ENCODE results near the gene IFIT3. TPM values are rescaled to one million over a fixed set of nuclear protein-coding genes. Genes with fewer than 3 reads are reported as not detected.
A peak's percentile ranks its signal among the peaks of the same experiment; 100 is the strongest.

IFIT3 gene
- total RNA-seq, 5 donors from 2014 or later (not counting 1 experiment from before 2014, with no cell fraction given): 2.3 to 4.4 (median 3.9) TPM

- peak in 1 of 35 experiments; percentile 15 for DNase-seq
Measured at GRCh38 chr10:89302625-89303024, 25.2 kb upstream of the IFIT3 start.

DNA sequence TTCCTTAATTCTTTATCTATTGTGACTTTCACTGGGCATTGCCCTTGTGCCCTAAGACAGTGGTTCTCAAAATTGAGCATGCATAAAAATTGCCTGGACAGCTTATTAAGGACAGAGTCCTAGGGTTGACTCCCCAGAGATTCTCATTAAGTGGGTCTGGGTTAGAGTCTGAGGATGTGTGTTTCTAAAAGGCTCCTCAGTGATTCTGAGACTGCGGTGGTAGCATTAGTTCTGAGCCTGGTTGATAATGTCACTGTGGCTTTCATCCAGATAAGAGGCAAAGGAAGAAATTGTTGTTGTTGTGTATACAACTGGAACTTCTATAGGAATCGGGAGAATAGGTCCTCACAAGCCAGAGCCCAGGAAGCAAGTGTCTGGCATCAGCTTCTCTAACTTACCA, 24.6 kb upstream of the IFIT3 start:
- no peak for DNase-seq
- Mint-ChIP-seq H3K4me1 (peaks cover 34 to 57% (median 43%) of the 10 kb centered on the region in 3 donors), H3K27ac (peak overlapping the region; percentile 29 to 99), H3K4me3 (peak overlapping the region; percentile 85 to 96 (median 88)), H3K9me3 (peaks cover 13 to 20% (median 17%) of the 10 kb centered on the region in 3 donors), H3K36me3 (peaks cover 53% of the 10 kb centered on the region), H3K27me3 (no peaks in the 10 kb centered on the region)
- CTCF ChIA-PET: interaction anchor here (0.6 to 1.9 kb wide), 5 partner anchors 29 to 111 kb away, joined by 3 to 15 read pairs (median 4); partner anchors contain the start of gene IFIT5 (in 1 of the 2)
- ATAC-seq (replicated peaks in 1 of 4): no peak
- no peaks in the 10 kb centered on the region for H3K27me3 ChIP-seq (replicated peaks in 1 of 2; ENCODE audit: control insufficient read depth in 2 of 2, extremely low read depth in 1 of 2, insufficient read depth in 2 of 2, low read length in 1 of 2)
- H3K36me3 ChIP-seq (ENCODE audit: control insufficient read depth in 2 of 2, extremely low read depth in 1 of 2, insufficient read depth in 1 of 2, low read length in 1 of 2): peaks cover 7 to 23% of the 10 kb centered on the region in 2 donors
- no peak overlapping the region for H3K27ac ChIP-seq (ENCODE audit: low read length)
- POLR2A ChIA-PET: interaction anchor here in 1 of 2 donors (0.6 to 2.2 kb wide), 3 partner anchors 12 to 89 kb away, joined by 3 to 10 read pairs (median 3); partner anchors contain the start of genes IFIT1 and IFIT3
- H3K4me1 ChIP-seq (ENCODE audit: control insufficient read depth in 1 of 2, extremely low read depth in 1 of 2, insufficient read depth in 2 of 2, low read length in 2 of 2): peaks cover 22% of the 10 kb centered on the region in 2 experiments
- no peaks in the 10 kb centered on the region for H3K9me3 ChIP-seq
- WGBS (ENCODE audit: insufficient coverage): 60% methylated on average over 1 of the region's 2 CpGs
- peak overlapping the region in 1 of 2 donors; percentile 64 for H3K4me3 ChIP-seq (ENCODE audit: control insufficient read depth in 1 of 2, extremely low read depth in 1 of 2, low read length in 1 of 2)

More at GRCh38 chr10:89302625-89303024, 25.2 kb upstream of the IFIT3 start:
- Mint-ChIP-seq H3K9me3 (peaks cover 13 to 16% (median 15%) of the 10 kb centered on the region in 3 donors), H3K4me3 (peak overlapping the region; percentile 85 to 96 (median 88)), H3K36me3 (peaks cover 48% of the 10 kb centered on the region), H3K27me3 (no peaks in the 10 kb centered on the region), H3K4me1 (peaks cover 33 to 53% (median 43%) of the 10 kb centered on the region in 3 donors), H3K27ac (peak overlapping the region; percentile 98 to 99)
- H3K27me3 ChIP-seq (replicated peaks in 1 of 2; ENCODE audit: control insufficient read depth in 2 of 2, extremely low read depth in 1 of 2, insufficient read depth in 2 of 2, low read length in 1 of 2): no peaks in the 10 kb centered on the region
- peaks cover 7 to 20% of the 10 kb centered on the region in 2 donors for H3K36me3 ChIP-seq (ENCODE audit: control insufficient read depth in 2 of 2, extremely low read depth in 1 of 2, insufficient read depth in 1 of 2, low read length in 1 of 2)
- no peak for ATAC-seq (replicated peaks in 1 of 4)
- peak overlapping the region; percentile 64 to 83 for H3K4me3 ChIP-seq (ENCODE audit: control insufficient read depth in 1 of 2, extremely low read depth in 1 of 2, low read length in 1 of 2)
- CTCF ChIA-PET: interaction anchor here in 1 of 2 donors (0.8 to 1.9 kb wide), 8 partner anchors 30 to 116 kb away, joined by 3 to 15 read pairs (median 6); partner anchors contain the start of genes IFIT1, IFIT5 and LIPA
- WGBS (ENCODE audit: insufficient coverage): no CpG with 5 or more reads among the region's 3 CpGs
- peaks cover 22% of the 10 kb centered on the region in 2 experiments for H3K4me1 ChIP-seq (ENCODE audit: control insufficient read depth in 1 of 2, extremely low read depth in 1 of 2, insufficient read depth in 2 of 2, low read length in 2 of 2)
- peak overlapping the region; percentile 90 for H3K27ac ChIP-seq (ENCODE audit: low read length)
- POLR2A ChIA-PET: interaction anchor here (1.0 to 2.2 kb wide), 3 partner anchors 26 to 90 kb away, joined by 3 to 10 read pairs (median 6); partner anchors contain the start of genes IFIT1 (in 1 of the 2) and IFIT3 (in 1 of the 2)
- no peaks in the 10 kb centered on the region for H3K9me3 ChIP-seq

- H3K36me3 ChIP-seq (ENCODE audit: control insufficient read depth in 2 of 2, extremely low read depth in 1 of 2, insufficient read depth in 1 of 2, low read length in 1 of 2): peaks cover 7 to 26% of the 10 kb centered on the region in 2 donors
- H3K4me1 Mint-ChIP-seq: peaks cover 34 to 54% (median 43%) of the 10 kb centered on the region in 3 donors
- H3K9me3 ChIP-seq: no peaks in the 10 kb centered on the region
- H3K4me3 ChIP-seq (ENCODE audit: control insufficient read depth in 1 of 2, extremely low read depth in 1 of 2, low read length in 1 of 2): no peak overlapping the region
- no peaks in the 10 kb centered on the region for H3K27me3 Mint-ChIP-seq
- H3K4me3 Mint-ChIP-seq: peak overlapping the region; percentile 85 to 96 (median 88)
- no peak overlapping the region for H3K27ac ChIP-seq (ENCODE audit: low read length)
- 100% methylated on average over 4 of the region's 4 CpGs for WGBS (ENCODE audit: insufficient coverage)
- POLR2A ChIA-PET: interaction anchor here in 1 of 2 donors (0.6 kb wide), 2 partner anchors 11 to 69 kb away, joined by 3 to 7 read pairs; no protein-coding TSS in a partner anchor
- H3K27ac Mint-ChIP-seq: peak overlapping the region in 1 of 2 donors; percentile 48
- H3K27me3 ChIP-seq (replicated peaks in 1 of 2; ENCODE audit: control insufficient read depth in 2 of 2, extremely low read depth in 1 of 2, insufficient read depth in 2 of 2, low read length in 1 of 2): no peaks in the 10 kb centered on the region
- ATAC-seq (replicated peaks in 1 of 4) (no peak), DNase-seq (no peak)
- CTCF ChIA-PET: interaction anchor here (0.6 to 1.1 kb wide), 4 partner anchors 28 to 66 kb away, joined by 3 to 12 read pairs (median 4); no protein-coding TSS in a partner anchor
- peaks cover 22% of the 10 kb centered on the region in 2 experiments for H3K4me1 ChIP-seq (ENCODE audit: control insufficient read depth in 1 of 2, extremely low read depth in 1 of 2, insufficient read depth in 2 of 2, low read length in 2 of 2)
- H3K36me3 Mint-ChIP-seq: peaks cover 55% of the 10 kb centered on the region
- peaks cover 13 to 17% (median 15%) of the 10 kb centered on the region in 3 donors for H3K9me3 Mint-ChIP-seq
Measured at GRCh38 chr10:89304026-89304425, 23.8 kb upstream of the IFIT3 start.

DNA sequence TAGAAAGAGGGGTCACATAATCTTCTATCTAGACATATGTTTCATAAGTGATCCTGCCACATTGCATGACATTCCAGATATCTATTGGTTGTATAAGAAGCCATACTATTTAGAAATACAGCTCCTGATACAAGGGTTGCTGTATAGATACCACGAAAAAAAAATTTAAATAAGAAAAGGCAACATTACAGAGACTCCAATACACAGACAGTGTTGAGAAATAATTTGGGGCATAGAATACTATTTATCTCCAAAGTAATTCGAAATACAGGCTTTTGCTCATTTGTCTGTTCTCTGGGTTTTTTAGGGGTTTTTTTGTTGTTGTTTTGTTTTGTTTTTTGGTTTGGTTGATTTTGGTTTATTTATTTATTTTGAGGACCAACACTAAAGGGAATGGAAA, 23.4 kb upstream of the IFIT3 start:
- WGBS (ENCODE audit: insufficient coverage): no CpG with 5 or more reads among the region's 2 CpGs
- Histone ChIP-seq H3K4me1 (ENCODE audit: control insufficient read depth in 1 of 2, extremely low read depth in 1 of 2, insufficient read depth in 2 of 2, low read length in 2 of 2) (peaks cover 22% of the 10 kb centered on the region in 2 experiments), H3K36me3 (ENCODE audit: control insufficient read depth in 2 of 2, extremely low read depth in 1 of 2, insufficient read depth in 1 of 2, low read length in 1 of 2) (peaks cover 7 to 26% of the 10 kb centered on the region in 2 donors), H3K4me3 (ENCODE audit: control insufficient read depth in 1 of 2, extremely low read depth in 1 of 2, low read length in 1 of 2) (no peak overlapping the region), H3K9me3 (no peaks in the 10 kb centered on the region), H3K27ac (ENCODE audit: low read length) (no peak overlapping the region), H3K27me3 (replicated peaks in 1 of 2; ENCODE audit: control insufficient read depth in 2 of 2, extremely low read depth in 1 of 2, insufficient read depth in 2 of 2, low read length in 1 of 2) (no peaks in the 10 kb centered on the region)
- DNase-seq (no peak), ATAC-seq (replicated peaks in 1 of 4) (no peak)
- Mint-ChIP-seq H3K27me3 (no peaks in the 10 kb centered on the region), H3K27ac (peak overlapping the region in 1 of 2 donors; percentile 3), H3K4me1 (peaks cover 34 to 51% (median 43%) of the 10 kb centered on the region in 3 donors), H3K36me3 (peaks cover 56% of the 10 kb centered on the region), H3K9me3 (peaks cover 11 to 17% (median 12%) of the 10 kb centered on the region in 3 donors), H3K4me3 (peak overlapping the region; percentile 10 to 88 (median 85))
- CTCF ChIA-PET: interaction anchor here in 1 of 2 donors (1.0 kb wide), 1 partner anchor 27 kb away, joined by 3 read pairs; no protein-coding TSS in a partner anchor
- POLR2A ChIA-PET: interaction anchor here in 1 of 2 donors (0.7 kb wide), 1 partner anchor 1858 kb away, joined by 3 read pairs; no protein-coding TSS in a partner anchor

- H3K4me1 ChIP-seq (ENCODE audit: control insufficient read depth in 1 of 2, extremely low read depth in 1 of 2, insufficient read depth in 2 of 2, low read length in 2 of 2): peaks cover 22% of the 10 kb centered on the region in 2 experiments
- POLR2A ChIA-PET: interaction anchor here (0.7 to 0.8 kb wide), 2 partner anchors 89 to 1857 kb away, joined by 3 to 4 read pairs; no protein-coding TSS in a partner anchor
- CTCF ChIA-PET: no interaction called here
- no peak for ATAC-seq (replicated peaks in 1 of 4)
- peaks cover 7 to 26% of the 10 kb centered on the region in 2 donors for H3K36me3 ChIP-seq (ENCODE audit: control insufficient read depth in 2 of 2, extremely low read depth in 1 of 2, insufficient read depth in 1 of 2, low read length in 1 of 2)
- H3K27ac Mint-ChIP-seq: no peak overlapping the region
- H3K27ac ChIP-seq (ENCODE audit: low read length): no peak overlapping the region
- no peak overlapping the region for H3K4me3 Mint-ChIP-seq
- DNase-seq: no peak
- H3K4me1 Mint-ChIP-seq: peaks cover 34 to 50% (median 43%) of the 10 kb centered on the region in 3 donors
- no peaks in the 10 kb centered on the region for H3K27me3 ChIP-seq (replicated peaks in 1 of 2; ENCODE audit: control insufficient read depth in 2 of 2, extremely low read depth in 1 of 2, insufficient read depth in 2 of 2, low read length in 1 of 2)
- H3K27me3 Mint-ChIP-seq: no peaks in the 10 kb centered on the region
- H3K4me3 ChIP-seq (ENCODE audit: control insufficient read depth in 1 of 2, extremely low read depth in 1 of 2, low read length in 1 of 2): no peak overlapping the region
- no peaks in the 10 kb centered on the region for H3K9me3 ChIP-seq
- H3K36me3 Mint-ChIP-seq: peaks cover 59% of the 10 kb centered on the region
- peaks cover 10 to 15% (median 12%) of the 10 kb centered on the region in 3 donors for H3K9me3 Mint-ChIP-seq
Measured at GRCh38 chr10:89304925-89305324, 22.9 kb upstream of the IFIT3 start.

DNA sequence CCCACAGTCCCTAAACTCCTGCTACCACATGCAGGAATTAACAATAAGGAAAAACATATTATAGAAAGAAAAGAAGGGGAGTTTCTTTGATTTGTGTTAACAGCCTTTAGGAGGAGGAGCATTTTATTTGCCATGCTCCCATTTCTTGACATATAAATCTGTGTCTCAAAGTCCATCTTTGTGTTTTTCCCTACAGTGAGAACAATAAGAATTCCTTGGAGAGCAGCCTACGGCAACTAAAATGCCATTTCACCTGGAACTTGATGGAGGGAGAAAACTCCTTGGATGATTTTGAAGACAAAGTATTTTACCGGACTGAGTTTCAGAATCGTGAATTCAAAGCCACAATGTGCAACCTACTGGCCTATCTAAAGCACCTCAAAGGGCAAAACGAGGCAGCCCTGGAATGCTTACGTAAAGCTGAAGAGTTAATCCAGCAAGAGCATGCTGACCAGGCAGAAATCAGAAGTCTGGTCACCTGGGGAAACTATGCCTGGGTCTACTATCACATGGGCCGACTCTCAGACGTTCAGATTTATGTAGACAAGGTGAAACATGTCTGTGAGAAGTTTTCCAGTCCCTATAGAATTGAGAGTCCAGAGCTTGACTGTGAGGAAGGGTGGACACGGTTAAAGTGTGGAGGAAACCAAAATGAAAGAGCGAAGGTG, 21.9 kb upstream of the IFIT3 start:
- 98% methylated on average over 7 of the region's 9 CpGs for WGBS (ENCODE audit: insufficient coverage)
- H3K27ac Mint-ChIP-seq: no peak overlapping the region
- POLR2A ChIA-PET: interaction anchor here in 1 of 2 donors (0.8 kb wide), 1 partner anchor 26 kb away, joined by 4 read pairs; no protein-coding TSS in a partner anchor

More for the DNA sequence above, 21.9 kb upstream of the IFIT3 start:
- no peaks in the 10 kb centered on the region for H3K9me3 ChIP-seq
- peaks cover 30 to 45% (median 40%) of the 10 kb centered on the region in 3 donors for H3K4me1 Mint-ChIP-seq
- peaks cover 62% of the 10 kb centered on the region for H3K36me3 Mint-ChIP-seq
- H3K27me3 ChIP-seq (replicated peaks in 1 of 2; ENCODE audit: control insufficient read depth in 2 of 2, extremely low read depth in 1 of 2, insufficient read depth in 2 of 2, low read length in 1 of 2): no peaks in the 10 kb centered on the region
- CTCF ChIA-PET: no interaction called here
- H3K27ac ChIP-seq (ENCODE audit: low read length): no peak overlapping the region
- H3K4me1 ChIP-seq (ENCODE audit: control insufficient read depth in 1 of 2, extremely low read depth in 1 of 2, insufficient read depth in 2 of 2, low read length in 2 of 2): peaks cover 19% of the 10 kb centered on the region in 2 experiments
- H3K9me3 Mint-ChIP-seq: peaks cover 10 to 15% (median 12%) of the 10 kb centered on the region in 3 donors
- no peak overlapping the region for H3K4me3 ChIP-seq (ENCODE audit: control insufficient read depth in 1 of 2, extremely low read depth in 1 of 2, low read length in 1 of 2)
- ATAC-seq (replicated peaks in 1 of 4) (no peak), DNase-seq (no peak)
- H3K36me3 ChIP-seq (ENCODE audit: control insufficient read depth in 2 of 2, extremely low read depth in 1 of 2, insufficient read depth in 1 of 2, low read length in 1 of 2): peaks cover 7 to 26% of the 10 kb centered on the region in 2 donors
- no peak overlapping the region for H3K4me3 Mint-ChIP-seq
- H3K27me3 Mint-ChIP-seq: no peaks in the 10 kb centered on the region

Measured in T-cell (primary cell).